ENCODE data around the gene DBN1.

Gene DBN1

DNA sequence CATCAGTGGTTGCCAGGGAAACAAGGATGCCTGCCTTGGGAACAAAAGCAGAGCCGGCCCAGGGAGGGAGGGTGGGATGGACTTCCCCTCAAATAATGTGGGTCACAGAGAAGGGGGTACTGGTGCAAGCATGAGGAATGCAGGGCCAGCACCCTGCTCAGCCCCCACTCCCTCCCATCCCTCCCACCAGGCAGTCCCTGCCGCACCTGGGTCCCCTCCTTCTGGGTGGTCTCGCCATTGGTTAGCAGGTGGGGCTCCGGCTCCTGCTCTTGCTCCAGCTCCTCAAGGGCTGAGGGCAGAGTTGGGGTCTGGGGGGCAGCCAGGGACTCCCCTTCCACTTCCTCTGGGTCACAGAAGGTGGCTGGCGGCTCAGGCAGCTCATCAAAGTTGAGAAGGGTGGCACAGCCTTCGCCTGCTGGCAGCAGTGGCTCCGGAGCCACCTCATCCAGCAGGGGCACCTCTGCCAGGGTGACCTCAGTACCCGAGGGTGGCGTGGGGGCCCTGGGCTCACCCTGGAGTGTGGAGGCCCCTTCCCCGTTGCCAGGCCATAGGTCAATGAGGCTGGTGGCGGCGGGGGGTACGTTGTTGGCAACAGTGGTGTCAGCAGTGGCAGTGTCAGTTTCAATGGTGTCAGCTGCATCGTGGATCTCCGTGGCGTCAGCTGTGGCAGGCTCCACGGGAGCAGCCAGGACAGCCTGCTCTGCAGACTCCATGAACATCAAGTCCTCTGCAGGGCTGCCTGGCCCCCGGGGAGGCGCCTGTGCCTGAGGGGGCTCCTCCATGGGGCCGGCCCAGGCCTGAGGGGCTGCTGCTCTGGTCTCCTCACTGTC, 15.4 kb downstream of the DBN1 start:
- no peak overlapping the region for H3K4me3 ChIP-seq (ENCODE audit: low read depth, low read length)
- TF ChIP-seq, protein P1, sequence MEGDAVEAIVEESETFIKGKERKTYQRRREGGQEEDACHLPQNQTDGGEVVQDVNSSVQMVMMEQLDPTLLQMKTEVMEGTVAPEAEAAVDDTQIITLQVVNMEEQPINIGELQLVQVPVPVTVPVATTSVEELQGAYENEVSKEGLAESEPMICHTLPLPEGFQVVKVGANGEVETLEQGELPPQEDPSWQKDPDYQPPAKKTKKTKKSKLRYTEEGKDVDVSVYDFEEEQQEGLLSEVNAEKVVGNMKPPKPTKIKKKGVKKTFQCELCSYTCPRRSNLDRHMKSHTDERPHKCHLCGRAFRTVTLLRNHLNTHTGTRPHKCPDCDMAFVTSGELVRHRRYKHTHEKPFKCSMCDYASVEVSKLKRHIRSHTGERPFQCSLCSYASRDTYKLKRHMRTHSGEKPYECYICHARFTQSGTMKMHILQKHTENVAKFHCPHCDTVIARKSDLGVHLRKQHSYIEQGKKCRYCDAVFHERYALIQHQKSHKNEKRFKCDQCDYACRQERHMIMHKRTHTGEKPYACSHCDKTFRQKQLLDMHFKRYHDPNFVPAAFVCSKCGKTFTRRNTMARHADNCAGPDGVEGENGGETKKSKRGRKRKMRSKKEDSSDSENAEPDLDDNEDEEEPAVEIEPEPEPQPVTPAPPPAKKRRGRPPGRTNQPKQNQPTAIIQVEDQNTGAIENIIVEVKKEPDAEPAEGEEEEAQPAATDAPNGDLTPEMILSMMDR (IDR thresholded peaks at IDR 0.05; ENCODE audit: control insufficient read depth, extremely low read depth, insufficient read depth), result no peak
- no peak for DNase-seq (ENCODE audit: low read depth)

DNA sequence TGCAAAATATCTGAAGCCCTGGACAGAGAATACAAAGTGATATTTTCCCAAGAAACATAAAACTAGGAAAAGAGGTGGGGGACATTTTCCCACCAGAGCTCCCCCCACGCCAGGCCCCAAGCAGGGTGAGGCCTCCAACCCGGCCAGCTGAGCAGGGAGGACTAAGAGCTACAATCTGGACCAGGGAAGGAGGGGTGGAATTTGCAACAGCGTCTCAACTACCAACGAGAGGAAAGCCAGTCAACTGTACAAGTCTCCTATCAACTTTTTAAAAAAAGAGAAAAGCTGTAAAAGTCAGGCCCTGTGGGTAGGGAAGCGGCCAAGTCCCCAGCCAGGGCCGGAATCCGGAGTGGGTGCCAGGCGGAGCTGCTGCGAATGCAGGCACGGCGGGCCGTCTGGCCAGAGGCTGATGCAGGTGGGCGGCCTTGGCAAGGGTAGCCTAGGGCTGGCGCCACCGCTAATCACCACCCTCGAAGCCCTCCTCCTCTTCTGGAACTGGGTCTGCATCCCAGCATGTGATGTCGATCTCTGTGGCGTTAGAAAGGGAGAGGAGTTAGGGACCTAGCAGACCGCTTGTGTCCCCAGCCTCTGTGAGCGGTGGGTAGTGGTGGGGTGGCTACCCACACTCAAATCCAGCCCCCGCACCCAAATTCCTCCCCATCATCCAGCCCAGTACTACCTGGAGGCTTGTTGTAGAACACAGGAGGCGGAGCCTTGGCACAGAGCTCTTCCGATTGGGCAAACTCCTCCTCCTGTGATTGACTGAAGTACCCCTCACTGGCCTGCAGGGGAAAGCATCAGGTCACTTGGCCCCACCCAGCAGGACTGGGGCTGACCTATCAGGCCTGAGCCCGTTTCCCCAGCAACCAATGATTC, 16.2 kb downstream of the DBN1 start:
- H3K4me3 ChIP-seq (ENCODE audit: low read depth, low read length), result no peak overlapping the region
- TF ChIP-seq, protein P1 (IDR thresholded peaks at IDR 0.05; ENCODE audit: control insufficient read depth, extremely low read depth, insufficient read depth), result peak; percentile 28; the same call in 1 of the 2 replicates
- peak; percentile 98 for DNase-seq (ENCODE audit: low read depth)

DNA sequence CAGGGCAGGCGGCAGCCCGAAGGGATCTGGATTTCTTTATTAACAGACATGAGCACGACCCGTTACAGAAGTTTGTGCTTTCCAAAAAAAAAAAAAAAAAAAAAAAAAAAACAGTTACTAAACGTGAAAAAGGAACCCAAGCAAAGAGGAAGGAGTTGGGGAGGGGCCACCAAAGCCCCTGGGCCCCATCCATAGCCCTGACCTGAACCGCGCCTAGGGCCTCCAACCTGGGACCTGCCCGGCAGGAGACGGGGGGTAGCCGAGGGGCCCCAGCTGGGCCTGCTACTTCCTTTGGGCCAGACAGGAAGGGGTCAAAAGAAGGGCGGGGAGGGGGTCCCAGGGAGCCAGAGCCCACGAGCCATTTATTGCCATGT, 16.9 kb downstream of the DBN1 start:
- no peak overlapping the region for H3K4me3 ChIP-seq (ENCODE audit: low read depth, low read length)
- no peak for DNase-seq (ENCODE audit: low read depth)
- TF ChIP-seq, protein P1 (IDR thresholded peaks at IDR 0.05; ENCODE audit: control insufficient read depth, extremely low read depth, insufficient read depth), result no peak

DNA sequence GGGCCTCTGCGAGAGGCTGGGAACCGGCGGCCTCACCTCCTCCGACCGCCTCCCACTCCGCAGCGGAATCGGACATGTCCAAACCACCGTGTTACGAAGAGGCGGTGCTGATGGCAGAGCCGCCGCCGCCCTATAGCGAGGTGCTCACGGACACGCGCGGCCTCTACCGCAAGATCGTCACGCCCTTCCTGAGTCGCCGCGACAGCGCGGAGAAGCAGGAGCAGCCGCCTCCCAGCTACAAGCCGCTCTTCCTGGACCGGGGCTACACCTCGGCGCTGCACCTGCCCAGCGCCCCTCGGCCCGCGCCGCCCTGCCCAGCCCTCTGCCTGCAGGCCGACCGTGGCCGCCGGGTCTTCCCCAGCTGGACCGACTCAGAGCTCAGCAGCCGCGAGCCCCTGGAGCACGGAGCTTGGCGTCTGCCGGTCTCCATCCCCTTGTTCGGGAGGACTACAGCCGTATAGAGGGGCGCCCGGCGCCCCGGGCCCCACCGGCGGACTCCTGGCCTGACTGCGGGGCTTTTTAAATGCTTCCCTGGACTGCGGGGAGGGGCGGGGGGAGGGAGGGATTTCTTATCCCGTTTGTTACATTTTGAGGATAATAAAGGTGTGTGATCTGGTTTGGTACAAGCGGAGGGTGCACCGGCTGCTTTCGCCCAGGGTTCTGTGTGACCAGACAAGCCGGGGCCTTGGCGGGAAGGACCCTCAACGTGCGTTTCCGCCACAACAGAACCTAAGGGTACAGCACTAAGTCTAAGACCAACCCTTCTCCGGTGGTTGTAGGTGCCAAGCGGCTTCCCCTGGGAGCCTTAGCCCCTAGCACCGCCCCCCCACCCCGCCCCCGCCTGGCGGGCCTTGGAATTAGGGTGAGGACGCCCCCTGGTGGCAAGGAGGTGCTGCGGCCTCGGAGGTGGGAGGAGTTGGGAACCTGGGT, 17.5 kb downstream of the DBN1 start:
- H3K4me3 ChIP-seq (ENCODE audit: low read depth, low read length), result peak overlapping the region; percentile 60
- peak; percentile 56 for DNase-seq (ENCODE audit: low read depth)
- TF ChIP-seq, protein P1 (IDR thresholded peaks at IDR 0.05; ENCODE audit: control insufficient read depth, extremely low read depth, insufficient read depth), result peak; percentile 99

DNA sequence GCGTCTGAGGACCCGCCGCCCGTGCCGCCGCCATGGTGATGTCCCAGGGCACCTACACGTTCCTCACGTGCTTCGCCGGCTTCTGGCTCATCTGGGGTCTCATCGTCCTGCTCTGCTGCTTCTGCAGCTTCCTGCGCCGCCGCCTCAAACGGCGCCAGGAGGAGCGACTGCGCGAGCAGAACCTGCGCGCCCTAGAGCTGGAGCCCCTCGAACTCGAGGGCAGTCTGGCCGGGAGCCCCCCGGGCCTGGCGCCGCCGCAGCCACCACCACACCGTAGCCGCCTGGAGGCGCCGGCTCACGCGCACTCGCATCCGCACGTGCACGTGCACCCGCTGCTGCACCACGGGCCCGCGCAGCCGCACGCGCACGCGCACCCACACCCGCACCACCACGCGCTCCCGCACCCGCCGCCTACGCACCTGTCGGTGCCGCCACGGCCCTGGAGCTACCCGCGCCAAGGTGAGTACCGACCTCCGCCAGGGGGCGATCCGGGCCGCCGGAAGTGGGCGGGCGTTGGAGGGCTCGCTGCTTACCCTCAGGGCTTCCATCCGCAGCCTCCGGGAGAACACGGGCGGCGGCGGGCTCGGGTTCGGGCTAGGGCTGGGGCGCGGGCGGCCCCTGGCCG, 18.3 kb downstream of the DBN1 start:
- H3K4me3 ChIP-seq (ENCODE audit: low read depth, low read length), result peak overlapping the region; percentile 60
- TF ChIP-seq, protein P1 (IDR thresholded peaks at IDR 0.05; ENCODE audit: control insufficient read depth, extremely low read depth, insufficient read depth), result peak; percentile 86
- DNase-seq (ENCODE audit: low read depth), result peak; percentile 52
